ENCODE data around the gene SPOCD1.

DNA sequence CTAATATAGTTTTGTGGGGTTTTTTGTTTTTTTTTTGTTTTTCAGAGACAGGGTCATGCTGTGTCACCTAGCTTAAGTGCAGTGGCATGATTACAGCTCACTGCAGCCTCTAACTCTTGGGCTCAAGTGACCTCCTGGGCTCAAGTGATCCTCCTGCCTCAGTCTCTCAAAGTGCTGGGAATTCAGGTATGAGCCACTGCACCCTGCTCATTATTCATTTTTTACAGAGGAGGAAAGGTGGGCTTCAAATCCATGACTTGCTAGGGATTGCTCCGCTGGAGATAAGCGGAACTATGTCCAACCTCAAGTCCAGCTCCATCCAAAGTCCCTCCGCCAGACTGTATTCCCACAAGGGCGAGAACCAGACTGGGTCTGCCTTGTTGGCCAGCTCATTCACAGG is 8.0 kb upstream of the SPOCD1 start:
- TF ChIP-seq, protein P1, sequence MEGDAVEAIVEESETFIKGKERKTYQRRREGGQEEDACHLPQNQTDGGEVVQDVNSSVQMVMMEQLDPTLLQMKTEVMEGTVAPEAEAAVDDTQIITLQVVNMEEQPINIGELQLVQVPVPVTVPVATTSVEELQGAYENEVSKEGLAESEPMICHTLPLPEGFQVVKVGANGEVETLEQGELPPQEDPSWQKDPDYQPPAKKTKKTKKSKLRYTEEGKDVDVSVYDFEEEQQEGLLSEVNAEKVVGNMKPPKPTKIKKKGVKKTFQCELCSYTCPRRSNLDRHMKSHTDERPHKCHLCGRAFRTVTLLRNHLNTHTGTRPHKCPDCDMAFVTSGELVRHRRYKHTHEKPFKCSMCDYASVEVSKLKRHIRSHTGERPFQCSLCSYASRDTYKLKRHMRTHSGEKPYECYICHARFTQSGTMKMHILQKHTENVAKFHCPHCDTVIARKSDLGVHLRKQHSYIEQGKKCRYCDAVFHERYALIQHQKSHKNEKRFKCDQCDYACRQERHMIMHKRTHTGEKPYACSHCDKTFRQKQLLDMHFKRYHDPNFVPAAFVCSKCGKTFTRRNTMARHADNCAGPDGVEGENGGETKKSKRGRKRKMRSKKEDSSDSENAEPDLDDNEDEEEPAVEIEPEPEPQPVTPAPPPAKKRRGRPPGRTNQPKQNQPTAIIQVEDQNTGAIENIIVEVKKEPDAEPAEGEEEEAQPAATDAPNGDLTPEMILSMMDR (conservative IDR thresholded peaks at IDR 0.05; ENCODE audit: low read length), result no peak
- no peak for TF ChIP-seq EZH2phosphoT487 (IDR thresholded peaks at IDR 0.05; ENCODE audit: borderline replicate concordance)
